ACC112 (cell line): Measurements from ENCODE around the gene ZSWIM7.

Source experiments
- H2AFZ ChIP-seq: fragments of 200-600 bp; sonication (generic); one replicate; pipeline ENCODE4 v1.6.0; 2017; ENCODE audit warnings: antibody characterized with exemption, low read length; ENCODE audit not compliant: unreplicated experiment
- H3K27ac ChIP-seq: fragments of 200-600 bp; sonication (generic); 2 replicates; pipeline ENCODE4 v1.5.1; 2014; ENCODE audit warnings: low read depth, mild to moderate bottlenecking, antibody characterized with exemption, low read length, moderate library complexity
- H3K27me3 ChIP-seq: fragments of 200-600 bp; sonication (generic); 2 replicates; pipeline ENCODE4 v1.6.1; 2014; ENCODE audit warnings: mild to moderate bottlenecking, antibody characterized with exemption, low read length, moderate library complexity, mixed read lengths; ENCODE audit not compliant: insufficient read depth
- H3K36me3 ChIP-seq: fragments of 200-600 bp; sonication (generic); 2 replicates; pipeline ENCODE4 v1.6.1; 2016; ENCODE audit warnings: mild to moderate bottlenecking, antibody characterized with exemption, low read length, moderate library complexity, mixed read lengths; ENCODE audit not compliant: insufficient read depth
- H3K4me1 ChIP-seq: fragments of 200-600 bp; sonication (generic); one replicate; pipeline ENCODE4 v1.6.1; 2016; ENCODE audit warnings: low read length, mixed read lengths; ENCODE audit not compliant: insufficient read depth, unreplicated experiment, control insufficient read depth
- H3K4me3 ChIP-seq: fragments of 200-600 bp; sonication (generic); 2 replicates; pipeline ENCODE4 v1.5.1; 2014; ENCODE audit warnings: mild to moderate bottlenecking, low read depth, low read length
- H3K79me2 ChIP-seq: fragments of 200-600 bp; sonication (generic); one replicate; pipeline ENCODE4 v1.6.0; 2016; ENCODE audit warnings: low read length; ENCODE audit not compliant: control insufficient read depth, unreplicated experiment, insufficient read depth

The ZSWIM7 gene, protein sequence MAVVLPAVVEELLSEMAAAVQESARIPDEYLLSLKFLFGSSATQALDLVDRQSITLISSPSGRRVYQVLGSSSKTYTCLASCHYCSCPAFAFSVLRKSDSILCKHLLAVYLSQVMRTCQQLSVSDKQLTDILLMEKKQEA

DNA sequence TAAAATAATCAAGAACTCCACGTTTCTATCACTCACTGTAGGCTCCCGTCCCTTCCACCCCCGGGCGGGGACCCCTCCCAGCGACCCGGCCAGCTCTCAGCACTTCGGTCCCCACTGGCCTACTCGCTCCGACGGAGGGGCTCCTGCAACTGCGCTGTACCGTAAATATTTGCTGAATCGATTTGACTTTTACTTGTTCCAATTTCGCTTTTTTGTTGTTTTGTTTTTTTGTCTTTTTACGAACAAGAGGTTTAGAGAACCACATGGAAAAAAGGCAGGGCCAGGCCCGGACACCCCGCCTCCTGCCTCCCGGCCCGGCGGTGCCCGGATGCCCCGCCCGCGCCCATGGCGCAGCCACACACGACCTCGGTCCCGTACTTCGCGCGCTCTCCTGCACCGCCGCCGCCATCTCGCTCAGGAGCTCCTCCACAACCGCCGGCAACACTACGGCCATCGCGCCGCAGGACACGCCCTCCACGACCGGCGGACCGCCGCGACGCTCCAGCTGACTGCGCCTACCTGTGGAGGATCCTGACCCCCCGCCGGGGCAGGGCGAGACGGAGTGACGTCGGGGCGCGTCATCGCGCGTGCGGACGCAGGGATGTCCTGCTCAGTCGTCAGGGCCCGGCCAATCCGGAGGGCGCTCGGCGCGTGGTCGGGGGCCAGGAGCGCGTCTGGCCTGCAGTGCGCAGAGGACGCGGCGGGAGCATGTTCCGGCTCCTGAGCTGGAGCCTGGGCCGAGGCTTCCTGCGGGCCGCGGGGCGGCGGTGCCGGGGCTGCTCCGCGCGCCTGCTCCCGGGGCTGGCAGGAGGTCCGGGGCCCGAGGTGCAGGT, at the start of gene ZSWIM7, which contains the start of gene TTC19:
Gene ZSWIM7 (minus strand): TSS at position 564 of the 833 bp plus-strand sequence. CDS start 110 bp downstream, at position 454.
Gene TTC19 (plus strand): TSS at position 684 of the 833 bp plus-strand sequence. CDS start 25 bp downstream, at position 709.
- peaks cover 30% of the 10 kb centered on the region for H3K36me3 ChIP-seq
- H3K4me1 ChIP-seq = peaks cover 14% of the 10 kb centered on the region
- no peaks in the 10 kb centered on the region for H3K27me3 ChIP-seq
- peak within 1 kb of the TSS; percentile 91 for H3K27ac ChIP-seq
- H2AFZ ChIP-seq = peak within 1 kb of the TSS; percentile 68
- H3K4me3 ChIP-seq = peak within 1 kb of the TSS; percentile 98
- peaks cover 37% of the 10 kb centered on the region for H3K79me2 ChIP-seq

DNA sequence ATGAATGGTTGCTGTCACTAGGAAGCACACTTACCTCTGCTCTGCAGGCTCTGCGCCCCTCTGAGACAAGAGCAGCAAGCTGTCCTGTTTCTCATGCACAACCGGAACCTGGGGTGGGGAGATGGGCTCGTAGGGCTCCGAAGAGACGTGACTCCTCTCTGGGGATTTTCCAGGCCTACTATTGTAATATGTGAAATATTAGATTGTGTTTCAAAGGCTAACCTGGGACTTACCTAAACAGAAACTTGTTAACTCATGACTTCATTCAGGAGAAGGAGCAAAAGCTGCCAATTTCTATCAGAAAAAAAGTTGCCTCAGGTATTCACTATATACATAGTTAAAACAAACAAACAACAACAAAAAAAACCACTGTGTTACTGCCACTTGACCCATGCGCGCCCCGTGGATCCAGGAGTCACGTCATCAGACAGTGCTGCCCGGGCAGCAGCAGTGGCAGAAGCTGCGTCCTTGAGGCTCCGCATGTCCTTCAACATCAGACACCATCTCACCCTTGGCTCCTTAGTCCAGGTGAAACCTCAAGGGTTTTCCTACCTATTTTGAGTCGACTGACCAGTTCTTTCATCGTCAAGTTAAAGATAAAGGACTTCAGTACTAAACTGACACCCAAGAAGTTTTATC, 49.4 kb upstream of the ZSWIM7 start:
- H3K79me2 ChIP-seq = peaks cover 5% of the 10 kb centered on the region
- H3K4me1 ChIP-seq = peaks cover 6% of the 10 kb centered on the region
- no peaks in the 10 kb centered on the region for H3K27me3 ChIP-seq
- no peak overlapping the region for H3K4me3 ChIP-seq
- H3K27ac ChIP-seq = no peak overlapping the region
- peaks cover 26% of the 10 kb centered on the region for H3K36me3 ChIP-seq
- no peak overlapping the region for H2AFZ ChIP-seq

DNA sequence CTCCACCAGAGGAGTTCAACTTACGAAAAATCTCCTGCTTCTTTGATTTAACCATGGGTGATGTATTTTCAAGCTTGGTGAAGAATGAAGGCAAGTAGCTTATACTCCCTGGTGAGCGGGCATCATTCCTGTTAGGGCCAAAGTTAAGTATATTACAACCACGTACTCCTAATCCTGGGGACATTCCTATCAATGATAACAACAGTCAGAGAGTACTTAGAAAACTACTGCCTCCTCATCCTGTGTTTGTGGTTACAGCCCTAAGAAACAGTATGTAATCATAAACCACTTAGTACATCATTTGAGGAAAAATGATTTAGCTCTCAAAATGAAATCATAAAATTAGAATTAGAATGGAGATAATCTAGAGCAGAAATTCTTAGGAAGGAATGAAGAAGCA, 47.5 kb upstream of the ZSWIM7 start:
- Histone ChIP-seq H2AFZ (no peak overlapping the region), H3K36me3 (peaks cover 27% of the 10 kb centered on the region), H3K4me3 (no peak overlapping the region)

DNA sequence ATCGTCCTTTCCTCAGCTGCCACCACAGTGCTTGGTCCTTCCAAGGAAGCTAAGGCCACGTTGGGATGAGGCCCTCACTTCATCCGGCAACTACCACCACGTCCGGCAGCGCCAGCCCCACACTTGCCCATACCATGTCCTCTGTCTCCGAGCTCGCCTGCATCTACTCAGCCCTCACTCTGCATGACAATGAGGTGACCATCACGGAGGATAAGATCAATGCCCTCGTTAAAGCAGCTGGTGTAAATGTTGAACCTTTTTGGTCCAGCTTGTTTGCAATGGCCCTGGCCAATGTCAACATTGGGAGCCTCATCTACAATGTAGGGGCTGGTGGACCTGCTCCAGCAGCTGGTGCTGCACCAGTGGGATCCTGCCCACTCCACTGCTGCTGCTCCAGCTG, 45.0 kb upstream of the ZSWIM7 start:
- no peak overlapping the region for H3K4me3 ChIP-seq
- no peaks in the 10 kb centered on the region for H3K27me3 ChIP-seq
- peaks cover 2% of the 10 kb centered on the region for H3K79me2 ChIP-seq
- no peak overlapping the region for H3K27ac ChIP-seq
- H3K36me3 ChIP-seq = peaks cover 36% of the 10 kb centered on the region
- no peaks in the 10 kb centered on the region for H3K4me1 ChIP-seq
- no peak overlapping the region for H2AFZ ChIP-seq

More for the DNA sequence above, 47.5 kb upstream of the ZSWIM7 start:
- peaks cover 2% of the 10 kb centered on the region for H3K79me2 ChIP-seq
- no peaks in the 10 kb centered on the region for H3K27me3 ChIP-seq
- H3K27ac ChIP-seq = no peak overlapping the region
- H3K4me1 ChIP-seq = no peaks in the 10 kb centered on the region

DNA sequence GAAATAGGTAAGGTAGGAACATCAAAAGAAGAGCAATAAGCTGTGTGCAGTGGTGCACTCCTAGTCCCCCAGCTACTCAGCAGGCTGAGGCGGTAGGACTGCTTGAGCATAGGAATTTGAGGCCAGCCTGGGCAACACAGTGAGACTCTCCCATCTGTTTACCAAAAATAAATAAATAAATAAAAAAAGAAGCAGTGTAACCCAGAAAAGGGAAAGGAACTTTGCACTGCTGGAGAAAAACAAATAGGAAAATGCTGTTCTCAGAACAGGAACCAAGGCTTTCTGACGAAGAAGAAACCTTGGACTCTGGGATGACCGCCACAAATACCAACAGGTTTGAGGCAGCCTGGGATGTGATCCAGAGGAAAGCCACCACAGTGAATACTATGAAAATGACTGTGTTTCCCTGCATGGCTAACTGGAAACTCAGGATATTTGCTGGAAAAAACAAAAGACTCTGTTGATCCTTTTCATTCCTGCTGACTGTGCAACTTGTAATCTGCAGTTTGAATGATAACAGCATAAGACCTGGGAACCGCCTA, 41.3 kb upstream of the ZSWIM7 start:
- H3K79me2 ChIP-seq = no peaks in the 10 kb centered on the region
- no peak overlapping the region for H2AFZ ChIP-seq
- peaks cover 48% of the 10 kb centered on the region for H3K36me3 ChIP-seq
- H3K4me1 ChIP-seq = peaks cover 10% of the 10 kb centered on the region
- no peak overlapping the region for H3K4me3 ChIP-seq
- no peak overlapping the region for H3K27ac ChIP-seq
- no peaks in the 10 kb centered on the region for H3K27me3 ChIP-seq

DNA sequence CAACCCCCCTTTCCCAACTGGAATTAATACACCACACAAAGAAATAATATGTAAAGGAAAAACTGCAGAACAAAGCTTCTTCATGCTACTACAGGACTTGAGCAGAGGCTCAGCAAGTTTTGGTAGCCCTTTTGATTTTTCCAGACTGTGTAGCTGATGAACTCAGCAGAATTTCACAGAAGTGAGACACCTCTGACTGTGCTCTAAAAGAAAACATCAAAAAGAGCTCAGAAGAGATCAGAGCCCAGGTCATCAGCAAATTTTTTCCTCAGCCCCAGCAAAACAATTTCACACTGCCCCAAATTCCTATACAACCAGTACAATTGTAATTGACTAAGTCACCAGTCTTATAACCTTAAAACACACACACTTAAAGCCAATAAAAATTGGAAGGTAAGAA, 38.1 kb upstream of the ZSWIM7 start:
- Histone ChIP-seq H3K4me1 (peaks cover 10% of the 10 kb centered on the region), H3K4me3 (no peak overlapping the region), H3K79me2 (no peaks in the 10 kb centered on the region), H3K36me3 (peaks cover 54% of the 10 kb centered on the region), H2AFZ (no peak overlapping the region), H3K27me3 (no peaks in the 10 kb centered on the region), H3K27ac (peak overlapping the region; percentile 44)

DNA sequence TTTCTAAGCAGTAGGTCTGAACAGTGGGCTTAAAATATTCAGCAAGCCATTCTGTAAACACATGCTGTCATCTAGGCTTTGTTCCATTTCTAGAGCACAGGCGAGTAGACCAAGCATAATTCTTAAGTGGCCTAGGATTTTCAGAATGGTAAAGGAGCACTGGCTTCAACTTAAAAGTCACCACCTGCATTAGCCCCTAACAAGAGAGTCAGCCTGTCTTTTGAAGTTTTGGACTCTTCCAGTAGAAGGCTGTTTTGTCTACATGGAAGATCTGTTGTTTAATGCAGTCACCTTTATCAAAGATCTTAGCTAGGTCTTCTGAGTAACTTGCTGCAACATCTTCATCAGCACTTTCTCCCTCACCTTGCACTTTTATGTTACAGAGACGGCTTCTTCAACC, 36.8 kb upstream of the ZSWIM7 start:
- no peak overlapping the region for H2AFZ ChIP-seq
- no peaks in the 10 kb centered on the region for H3K79me2 ChIP-seq
- no peak overlapping the region for H3K4me3 ChIP-seq
- no peaks in the 10 kb centered on the region for H3K27me3 ChIP-seq
- peaks cover 59% of the 10 kb centered on the region for H3K36me3 ChIP-seq
- H3K27ac ChIP-seq = no peak overlapping the region
- peaks cover 10% of the 10 kb centered on the region for H3K4me1 ChIP-seq

DNA sequence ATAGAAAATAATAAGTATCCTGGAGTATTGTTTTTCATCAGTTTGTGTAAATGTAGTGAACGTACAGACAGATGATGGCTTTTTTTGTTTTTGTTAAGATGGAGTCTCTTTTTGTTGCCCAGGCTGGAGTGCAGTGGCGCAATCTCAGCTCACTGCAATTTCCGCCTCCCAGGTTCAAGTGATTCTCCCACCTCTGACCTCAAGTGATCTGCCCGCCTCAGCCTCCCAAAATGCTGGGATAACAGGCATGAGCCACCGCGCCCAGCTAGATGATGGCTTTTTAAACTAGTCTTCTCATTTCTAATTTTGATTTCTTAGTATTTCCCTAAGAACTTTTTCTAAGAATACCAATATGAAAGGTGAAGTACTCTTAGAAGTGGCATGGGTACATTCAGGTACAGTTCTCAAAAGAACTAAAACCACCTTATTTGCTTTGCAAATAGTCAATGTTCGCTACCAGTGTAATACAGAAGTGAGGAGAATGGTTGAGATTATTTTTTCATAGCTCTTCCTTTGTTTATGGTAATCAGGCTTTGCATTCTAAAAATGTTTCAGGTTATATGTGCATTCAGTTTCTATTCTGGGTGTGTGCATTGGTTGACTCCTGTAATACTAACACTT, 34.3 kb upstream of the ZSWIM7 start:
- Histone ChIP-seq H3K4me1 (peaks cover 20% of the 10 kb centered on the region), H3K36me3 (peaks cover 65% of the 10 kb centered on the region), H3K27me3 (no peaks in the 10 kb centered on the region), H2AFZ (no peak overlapping the region), H3K4me3 (no peak overlapping the region), H3K79me2 (no peaks in the 10 kb centered on the region), H3K27ac (no peak overlapping the region)

DNA sequence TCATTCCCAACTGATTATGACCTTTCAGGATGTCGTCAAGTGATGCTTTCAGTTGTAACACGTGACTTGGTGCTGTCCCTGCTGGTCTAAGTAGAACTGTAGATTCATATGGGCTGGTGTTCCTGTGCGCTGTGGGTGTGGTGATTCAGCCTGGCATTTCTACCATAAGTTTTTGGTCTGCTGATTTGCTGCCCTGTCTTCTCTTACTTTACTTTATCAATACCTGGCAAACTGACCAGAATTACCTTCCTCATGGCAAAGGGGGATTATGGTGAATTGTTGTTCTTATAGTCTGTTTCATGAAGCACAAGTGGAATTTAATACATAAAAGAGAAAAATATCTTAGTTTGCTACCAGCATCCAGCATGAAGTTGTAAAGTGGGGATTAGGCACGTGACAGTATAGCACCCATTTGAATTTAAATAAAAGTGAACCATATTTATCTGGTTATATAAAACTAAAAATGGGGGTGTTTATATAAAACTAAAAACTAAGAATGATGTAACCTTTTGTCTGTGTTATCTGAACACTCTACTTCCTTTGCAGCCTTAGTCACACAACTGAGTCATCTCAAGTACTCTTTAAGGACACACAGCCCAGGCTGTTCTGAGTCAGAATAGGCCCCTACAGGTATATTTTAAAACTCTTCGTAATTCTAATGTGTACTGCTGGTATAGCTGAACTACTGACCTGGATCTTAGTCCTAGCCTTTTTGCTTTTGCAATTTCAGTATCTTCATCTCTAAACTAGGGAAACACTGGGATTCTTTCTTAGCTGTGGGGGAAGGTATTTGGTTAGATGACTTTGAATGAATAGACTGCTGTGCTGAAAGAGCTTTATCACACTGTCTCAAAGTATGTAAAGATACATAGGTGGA, 28.4 kb upstream of the ZSWIM7 start:
- peak overlapping the region; percentile 89 for H3K27ac ChIP-seq
- H3K4me1 ChIP-seq = peaks cover 28% of the 10 kb centered on the region
- H3K79me2 ChIP-seq = peaks cover 3% of the 10 kb centered on the region
- H3K36me3 ChIP-seq = peaks cover 78% of the 10 kb centered on the region
- H2AFZ ChIP-seq = no peak overlapping the region
- H3K27me3 ChIP-seq = no peaks in the 10 kb centered on the region
- H3K4me3 ChIP-seq = peak overlapping the region; percentile 26; the same call in 1 of the 2 replicates
